GM15510 (cell line): ENCODE results near the gene FOXF2.

Experiments used
- POLR2A ChIP-seq: IDR thresholded peaks from 3 replicates; pipeline ENCODE4 v1.6.1; 2011; ENCODE audit warnings: borderline replicate concordance; ENCODE audit not compliant: insufficient read length; ENCODE audit errors: extremely low read depth

The FOXF2 gene

GRCh38 chr6:1394514-1395463 lies 5.4 kb downstream of the FOXF2 start:
- TF ChIP-seq POLR2A: no peak

- no peak for TF ChIP-seq POLR2A
Measured at GRCh38 chr6:1395506-1395905, 6.1 kb downstream of the FOXF2 start.

- no peak for TF ChIP-seq POLR2A
Measured at GRCh38 chr6:1395941-1396908, 6.8 kb downstream of the FOXF2 start.

- TF ChIP-seq POLR2A: no peak
Measured at GRCh38 chr6:1396952-1397868, 7.8 kb downstream of the FOXF2 start.

- TF ChIP-seq POLR2A: no peak
Measured at GRCh38 chr6:1399085-1399780, 9.9 kb downstream of the FOXF2 start.

GRCh38 chr6:1400126-1400850 lies 10.9 kb downstream of the FOXF2 start:
- no peak for TF ChIP-seq POLR2A

GRCh38 chr6:1402369-1402768 lies 13.0 kb downstream of the FOXF2 start:
- no peak for TF ChIP-seq POLR2A

- TF ChIP-seq POLR2A: no peak
Measured at GRCh38 chr6:1402868-1403267, 13.5 kb downstream of the FOXF2 start.

GRCh38 chr6:1403851-1404712 lies 14.7 kb downstream of the FOXF2 start:
- no peak for TF ChIP-seq POLR2A

- no peak for TF ChIP-seq POLR2A
Measured at GRCh38 chr6:1404713-1405098, 15.3 kb downstream of the FOXF2 start.

- TF ChIP-seq POLR2A: no peak
Measured at GRCh38 chr6:1405221-1405620, 15.8 kb downstream of the FOXF2 start.
